OCI-M2 (cell line): Measurements from ENCODE around the gene GPX5.
A peak's percentile ranks its signal among the peaks of the same experiment; 100 is the strongest.
"Not testable (repeated sequence)": the region's sequence is repeated elsewhere in the genome, so short reads cannot be mapped to it uniquely, and the experiment has no call there.

ENCODE experiments used
- DNase-seq: peaks from one replicate; lab custom pipeline; 2025; ENCODE audit not compliant: unreplicated experiment; lab: John Stamatoyannopoulos, UW

Gene GPX5

DNA sequence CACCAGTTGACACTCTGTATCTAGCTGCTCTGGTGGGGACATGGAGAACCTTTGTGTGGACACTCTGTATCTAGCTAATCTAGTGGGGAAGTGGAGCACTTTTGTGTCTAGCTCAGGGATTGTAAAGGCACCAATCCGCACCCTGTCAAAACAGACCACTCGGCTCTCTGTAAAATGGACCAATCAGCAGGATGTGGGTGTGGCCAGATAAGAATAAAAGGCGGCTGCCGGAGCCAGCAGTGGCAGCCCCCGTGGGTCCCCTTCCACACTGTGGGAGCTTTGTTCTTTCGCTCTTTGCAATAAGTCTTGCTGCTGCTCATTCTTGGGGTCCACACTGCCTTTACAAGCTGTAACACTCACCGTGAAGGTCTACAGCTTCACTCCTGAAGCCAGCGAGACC, 13.3 kb upstream of the GPX5 start:
- not testable (repeated sequence) for DNase-seq

DNA sequence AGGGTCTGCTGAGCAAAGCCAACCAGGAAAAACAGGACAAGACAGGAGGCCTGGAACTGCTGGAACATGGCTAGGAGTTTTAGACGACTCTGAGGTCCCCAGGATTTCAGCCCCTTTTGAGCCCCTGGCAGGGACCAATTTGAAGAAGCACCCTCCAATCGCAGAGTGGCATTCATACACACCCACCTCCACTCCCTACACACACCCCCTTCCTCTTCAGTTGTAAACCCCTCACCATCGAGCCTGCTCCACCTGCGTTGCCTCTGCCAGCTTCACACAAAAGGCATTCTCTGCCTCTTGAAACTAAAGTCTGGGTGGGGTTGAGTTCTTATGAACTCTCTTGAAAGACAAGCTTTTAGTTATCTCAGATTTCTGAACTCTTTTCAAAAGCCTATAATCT, 10.0 kb upstream of the GPX5 start, which contains the start of gene GPX6:
TSS of gene GPX6 (minus strand) at position 118 of the 400 bp plus-strand sequence. CDS start at position 68, 50 bp downstream.
- no peak for DNase-seq

DNA sequence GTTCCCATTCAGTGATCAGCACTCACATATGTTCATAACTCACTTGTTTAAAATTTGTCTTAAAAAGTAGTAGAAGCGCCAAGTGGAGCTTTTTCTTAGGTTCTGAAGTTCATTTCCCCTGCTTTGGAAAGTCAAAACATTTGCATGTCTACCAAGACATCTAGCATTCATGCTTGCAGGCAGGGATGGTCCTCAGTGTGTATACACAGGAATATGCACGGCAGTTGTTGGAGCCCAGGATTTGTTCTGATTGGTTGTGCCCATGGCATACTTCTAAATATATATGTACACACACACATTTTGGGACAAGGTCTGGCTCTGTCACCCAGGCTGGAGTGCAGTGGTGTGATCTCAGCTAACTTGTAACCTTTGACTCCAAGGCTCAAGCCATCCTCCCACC, 7.7 kb upstream of the GPX5 start:
- DNase-seq, result no peak

DNA sequence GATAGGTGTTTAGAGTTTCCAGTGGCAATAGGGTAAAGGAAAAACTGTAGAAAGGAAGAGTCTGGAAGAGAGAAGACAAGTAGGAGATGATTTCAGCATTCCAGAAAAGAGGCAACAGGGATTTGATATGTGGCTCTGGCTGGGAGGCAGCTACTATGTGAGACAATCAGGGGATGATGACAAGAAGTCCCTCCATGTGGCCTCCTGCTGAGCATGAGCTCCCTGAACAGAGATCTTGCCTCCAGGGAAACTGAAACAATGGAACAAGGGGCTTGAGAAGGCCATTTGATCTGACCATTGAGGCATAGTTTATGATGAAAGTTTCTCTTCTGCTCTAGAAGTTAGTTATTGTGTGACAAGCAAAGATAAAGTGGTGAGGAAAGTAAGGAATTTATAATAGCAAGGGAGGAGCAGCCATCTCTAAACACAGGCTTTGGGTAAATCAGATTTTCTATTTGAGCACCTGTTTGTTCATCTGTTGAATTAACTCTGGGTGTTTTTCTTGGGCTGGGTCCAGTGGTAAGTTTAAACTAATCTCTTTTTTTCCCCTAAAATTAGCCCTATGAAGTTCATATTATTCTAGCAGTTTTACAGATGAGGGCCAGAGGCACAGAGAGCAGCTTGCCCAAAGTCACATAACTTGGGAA, 3.0 kb upstream of the GPX5 start:
- no peak for DNase-seq

DNA sequence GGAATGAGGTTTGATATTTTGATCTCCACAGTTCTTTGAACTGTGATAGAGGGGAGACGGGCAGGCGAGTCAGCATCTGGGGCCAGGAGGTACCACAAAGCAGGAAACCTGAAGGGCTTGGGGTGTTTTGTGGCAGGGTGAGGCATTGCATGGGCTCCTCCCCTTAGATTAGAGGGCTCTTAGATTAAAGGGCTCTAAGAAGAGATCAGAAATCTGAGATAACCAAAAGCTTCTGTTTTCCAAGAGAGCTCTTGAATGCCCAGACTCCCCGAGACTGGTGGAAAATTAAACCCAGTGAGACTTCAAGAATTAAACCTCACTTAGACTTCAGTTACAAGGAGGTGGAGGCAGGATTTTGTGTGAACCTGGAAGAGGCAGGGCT, 2.4 kb upstream of the GPX5 start:
- DNase-seq, result no peak

DNA sequence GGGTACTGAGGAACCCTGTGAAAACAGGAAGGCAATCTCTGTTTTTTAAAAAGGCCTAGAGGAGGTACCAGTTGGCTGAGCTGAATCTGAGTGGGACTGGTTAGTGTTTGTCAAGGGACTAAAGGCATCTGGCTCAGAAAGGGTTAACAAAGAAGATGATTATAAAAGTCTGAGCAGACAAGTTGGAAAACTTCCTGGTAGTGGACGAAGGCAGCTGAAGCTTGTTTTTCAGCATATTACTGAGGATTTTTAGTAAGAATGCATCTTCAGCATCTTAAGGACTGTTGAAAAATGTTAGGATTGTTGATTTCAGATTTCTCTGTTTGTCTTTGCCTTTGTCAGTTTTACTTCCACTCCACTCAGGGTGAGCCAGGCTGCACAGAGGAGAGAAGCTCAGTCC, 5.1 kb downstream of the GPX5 start:
- no peak for DNase-seq

DNA sequence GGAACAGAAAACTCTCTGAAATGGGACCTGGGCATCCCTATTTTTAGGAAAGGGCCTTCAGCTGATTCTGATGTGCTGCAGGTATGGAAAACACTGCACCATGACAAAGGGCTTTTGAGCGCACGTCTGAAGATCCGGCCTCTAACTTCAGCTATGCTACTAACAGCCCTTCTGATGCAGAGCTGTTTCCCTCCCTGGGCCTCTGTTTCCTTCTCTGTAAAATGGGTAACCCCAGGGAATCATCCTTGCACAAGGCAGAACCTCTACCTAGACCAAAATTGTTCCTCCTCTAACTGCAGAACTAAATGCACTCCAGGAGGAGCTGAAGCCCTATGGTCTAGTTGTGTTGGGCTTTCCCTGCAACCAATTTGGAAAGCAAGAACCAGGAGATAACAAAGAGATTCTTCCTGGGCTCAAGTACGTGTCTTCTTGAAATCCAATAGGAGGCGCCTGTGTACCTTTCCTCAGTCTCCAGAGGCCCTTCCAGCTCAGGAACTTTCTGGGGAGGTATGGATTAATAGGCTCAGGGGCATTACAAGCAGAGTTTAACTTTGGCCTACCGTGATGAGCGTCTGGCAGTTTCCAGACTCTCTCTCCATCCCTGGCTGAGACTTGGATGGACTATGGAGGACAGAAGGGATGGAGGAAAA, 5.9 kb downstream of the GPX5 start:
- no peak for DNase-seq

DNA sequence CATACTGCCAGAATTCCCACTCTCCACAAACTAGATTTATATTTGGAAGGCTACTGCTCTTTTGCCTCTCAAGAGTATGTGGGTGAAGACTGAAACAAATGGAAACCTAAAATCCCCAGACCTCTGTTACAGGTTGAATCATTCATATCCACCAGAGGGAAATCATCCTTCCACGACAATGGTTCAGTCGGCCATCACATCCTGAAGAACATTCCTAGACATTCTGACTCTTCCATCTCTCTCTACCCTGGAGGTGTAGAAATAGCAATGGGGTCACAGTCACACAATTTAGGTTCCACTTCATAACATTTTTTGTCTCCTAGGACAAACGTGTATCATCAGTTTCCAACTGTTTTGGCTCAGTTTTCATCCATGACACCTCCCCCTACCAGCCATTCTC, 8.6 kb downstream of the GPX5 start:
- no peak for DNase-seq

DNA sequence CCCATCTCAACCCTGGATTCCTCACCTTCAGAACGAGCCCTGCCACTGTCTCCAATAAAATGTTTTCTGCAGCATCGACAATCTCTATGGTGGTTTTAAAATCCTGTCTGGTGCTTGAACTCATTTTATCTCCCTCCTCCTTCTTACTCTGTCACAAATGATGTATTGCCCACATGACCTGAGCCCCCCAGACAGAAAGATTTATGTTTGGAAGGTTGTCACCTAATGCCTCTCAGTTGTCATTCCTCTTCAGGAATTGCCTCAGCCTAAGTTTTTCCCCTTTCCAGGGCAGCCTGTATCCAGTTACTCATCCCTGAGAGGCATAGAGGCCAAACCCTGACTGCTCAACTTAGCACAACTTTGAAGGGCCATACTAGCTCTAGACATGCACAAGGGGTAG, 9.2 kb downstream of the GPX5 start:
- DNase-seq, result no peak

DNA sequence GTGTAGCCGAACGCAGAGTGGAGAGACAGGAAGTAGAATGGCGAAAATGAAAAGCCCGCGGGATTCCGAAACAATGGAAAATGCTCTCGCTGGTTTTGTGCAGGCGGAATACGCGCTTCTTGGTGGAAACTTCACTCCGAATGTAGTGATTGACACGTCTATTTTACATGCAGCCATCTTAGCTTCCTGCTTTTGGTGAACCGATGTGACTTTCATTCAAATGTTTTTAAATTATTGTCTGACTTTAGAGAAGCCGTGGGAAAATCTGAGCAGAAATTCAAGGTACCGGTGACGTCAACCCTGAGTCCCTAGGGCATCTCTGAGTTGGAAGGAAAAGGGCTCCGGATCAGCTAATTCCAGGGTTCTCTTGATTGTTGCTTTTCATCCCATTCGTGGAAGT, 11.4 kb downstream of the GPX5 start:
- no peak for DNase-seq

DNA sequence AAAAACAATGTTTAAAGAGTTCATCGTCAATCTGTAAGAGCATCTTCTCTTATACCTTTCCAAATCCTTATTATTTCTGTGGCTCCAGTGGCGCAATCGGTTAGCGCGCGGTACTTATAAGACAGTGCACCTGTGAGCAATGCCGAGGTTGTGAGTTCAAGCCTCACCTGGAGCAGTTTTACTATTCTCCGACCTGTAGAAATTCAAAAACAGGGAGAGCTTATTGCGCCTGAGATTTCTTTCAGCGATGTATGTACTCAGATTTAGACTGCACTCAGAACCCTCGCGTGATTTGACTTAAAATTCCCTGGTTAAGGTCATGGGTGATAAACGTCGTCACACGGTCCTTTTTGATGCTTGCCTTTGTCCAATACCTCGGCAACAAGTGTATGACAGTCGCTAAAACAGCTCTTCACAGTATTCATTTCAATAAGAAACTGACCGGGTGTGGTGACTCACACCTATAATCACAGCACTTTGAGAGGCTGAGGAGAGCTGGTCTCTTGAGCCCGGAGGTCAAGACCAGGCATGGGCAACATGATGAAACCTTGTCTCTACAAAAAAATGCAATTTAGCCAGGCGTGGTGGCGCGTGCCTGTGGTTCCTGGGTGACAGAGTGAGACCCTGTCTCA, 11.9 kb downstream of the GPX5 start:
- DNase-seq, result no peak

DNA sequence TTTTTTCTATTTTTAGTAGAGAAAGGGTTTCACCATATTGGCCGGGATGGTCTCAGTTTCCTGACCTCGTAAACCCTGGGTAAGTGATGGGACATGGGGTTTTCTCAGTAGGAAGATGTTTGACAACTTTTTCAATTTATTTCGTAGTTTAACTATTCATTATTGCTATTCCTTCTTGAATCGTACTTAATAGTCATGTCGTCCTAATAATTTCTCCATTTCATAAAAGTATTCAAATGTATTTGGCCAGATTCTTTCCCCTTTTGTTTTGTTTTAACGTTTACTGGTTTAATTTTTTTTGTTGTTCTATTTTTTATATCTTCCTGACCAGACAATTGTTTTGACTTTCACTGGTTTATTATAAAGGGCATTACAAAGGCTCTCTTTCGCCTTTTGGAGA, 16.3 kb downstream of the GPX5 start:
- DNase-seq, result no peak

DNA sequence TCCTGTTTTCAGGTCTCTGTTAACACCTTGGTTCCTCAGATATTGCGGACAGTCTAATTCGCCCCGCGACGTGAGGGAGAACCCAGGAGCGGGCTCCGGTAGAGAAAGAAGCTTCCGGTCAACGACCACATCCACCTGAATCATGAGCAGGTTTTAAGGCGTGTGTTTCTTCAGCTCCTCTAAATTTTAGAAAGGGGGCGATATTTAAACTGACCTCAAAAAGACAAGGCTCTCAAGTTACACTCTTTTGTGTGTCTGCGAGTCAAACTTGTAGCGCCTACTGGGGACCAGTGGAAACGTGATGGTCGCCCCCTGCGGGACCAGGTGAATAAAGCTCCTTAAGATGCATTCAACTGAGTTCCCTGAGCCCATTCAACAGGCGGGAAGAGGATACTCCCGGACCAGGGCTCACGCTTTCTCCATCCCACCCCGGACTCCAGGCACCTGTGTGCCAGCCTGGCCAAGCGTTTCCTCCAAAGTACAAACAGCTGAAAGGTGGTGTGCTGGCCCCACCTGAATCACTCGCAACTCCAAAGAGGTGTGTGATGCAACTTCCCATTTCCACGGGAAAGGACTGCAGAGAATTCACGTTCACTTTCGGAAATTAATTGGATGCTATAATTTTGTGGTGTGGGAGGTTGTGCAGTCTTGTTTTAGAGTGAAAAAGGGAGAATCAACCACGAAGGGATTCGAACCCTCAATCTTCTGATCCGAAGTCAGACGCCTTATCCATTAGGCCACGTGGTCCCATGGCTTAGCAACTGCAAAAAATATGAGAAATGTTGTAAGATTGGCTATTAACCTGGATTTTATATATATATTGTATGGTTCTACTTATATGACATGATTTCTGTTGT, 17.0 kb downstream of the GPX5 start:
- DNase-seq, result peak; percentile 42

DNA sequence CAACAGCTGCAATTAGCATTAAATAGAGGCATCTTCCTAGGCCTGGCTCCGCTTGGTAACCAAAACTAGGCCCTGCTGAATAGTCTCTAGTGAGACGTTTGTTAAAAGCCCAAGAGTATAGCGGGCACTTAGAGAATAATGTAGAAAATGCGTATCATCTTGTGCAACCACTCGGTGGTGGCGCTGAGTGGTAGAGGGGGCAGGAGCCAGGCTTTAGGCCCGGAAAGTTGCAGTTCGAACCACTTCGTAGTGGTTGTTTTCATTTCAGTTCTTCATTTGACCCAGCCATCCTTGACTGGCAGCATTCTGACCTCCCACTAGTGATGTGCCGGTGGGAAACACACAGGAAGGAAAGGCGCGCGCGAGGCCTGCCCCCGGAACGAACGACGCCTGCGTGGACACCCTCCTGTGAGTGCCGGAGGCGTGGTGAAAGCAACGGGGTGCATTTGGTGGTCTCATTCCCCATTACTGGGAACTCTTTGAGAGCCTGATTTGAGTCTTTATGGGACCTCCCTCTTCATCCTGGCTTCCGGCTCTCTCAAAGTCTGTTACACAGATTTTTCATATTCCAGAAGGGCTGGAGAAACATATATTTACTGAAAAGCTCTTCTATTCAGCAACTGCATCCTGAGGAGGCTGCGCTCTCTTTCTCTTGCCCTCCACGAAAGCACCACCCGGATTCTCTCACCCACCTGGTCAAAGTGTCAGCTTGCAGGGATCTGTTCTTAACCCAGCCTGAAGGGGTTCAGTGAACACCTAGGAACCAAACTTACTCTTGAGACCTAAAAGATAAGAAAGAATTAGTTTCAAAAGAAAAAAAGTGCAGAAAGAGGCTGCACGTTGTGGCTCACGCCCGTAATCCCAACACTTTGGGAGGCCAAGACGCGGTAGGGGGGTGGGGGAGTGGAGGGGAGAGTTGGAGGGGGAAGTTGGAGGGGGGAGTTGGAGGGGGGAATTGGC, 18.2 kb downstream of the GPX5 start:
- no peak for DNase-seq

DNA sequence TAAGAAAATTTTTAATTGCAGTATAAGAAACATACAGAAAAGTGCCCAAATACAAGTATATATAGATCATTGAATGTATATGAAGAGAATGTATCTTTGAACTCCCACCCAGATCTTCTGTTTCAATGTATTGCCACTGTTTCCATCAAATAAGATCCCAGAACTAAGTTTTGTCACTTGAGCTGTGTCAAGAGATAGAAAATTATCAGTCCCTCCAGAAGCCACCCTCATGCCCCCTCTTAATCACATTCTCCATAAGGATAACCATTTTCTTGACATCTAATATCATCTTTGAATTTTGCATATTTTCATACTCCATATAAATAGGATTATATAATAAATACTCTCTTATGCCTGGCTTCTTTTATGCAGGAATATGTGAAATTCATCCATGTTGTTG, 20.3 kb downstream of the GPX5 start:
- no peak for DNase-seq

DNA sequence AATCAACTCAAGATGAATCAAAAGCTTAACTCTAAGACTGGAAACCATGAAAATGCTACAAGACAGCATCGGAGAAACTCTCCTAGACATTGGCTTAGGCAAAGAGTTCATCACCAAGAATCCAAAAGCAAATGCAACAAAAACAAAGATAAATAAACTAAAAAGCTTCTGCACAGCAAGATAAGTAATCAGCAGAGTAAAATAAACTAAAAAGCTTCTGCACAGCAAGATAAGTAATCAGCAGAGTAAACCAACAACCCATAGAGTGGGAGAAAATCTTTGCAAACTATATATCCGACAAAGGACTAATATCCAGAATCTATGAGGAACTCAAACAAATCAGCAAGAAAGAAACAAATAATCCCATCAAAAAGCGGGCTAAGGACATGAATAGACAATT, 21.3 kb downstream of the GPX5 start:
- not testable (repeated sequence) for DNase-seq

DNA sequence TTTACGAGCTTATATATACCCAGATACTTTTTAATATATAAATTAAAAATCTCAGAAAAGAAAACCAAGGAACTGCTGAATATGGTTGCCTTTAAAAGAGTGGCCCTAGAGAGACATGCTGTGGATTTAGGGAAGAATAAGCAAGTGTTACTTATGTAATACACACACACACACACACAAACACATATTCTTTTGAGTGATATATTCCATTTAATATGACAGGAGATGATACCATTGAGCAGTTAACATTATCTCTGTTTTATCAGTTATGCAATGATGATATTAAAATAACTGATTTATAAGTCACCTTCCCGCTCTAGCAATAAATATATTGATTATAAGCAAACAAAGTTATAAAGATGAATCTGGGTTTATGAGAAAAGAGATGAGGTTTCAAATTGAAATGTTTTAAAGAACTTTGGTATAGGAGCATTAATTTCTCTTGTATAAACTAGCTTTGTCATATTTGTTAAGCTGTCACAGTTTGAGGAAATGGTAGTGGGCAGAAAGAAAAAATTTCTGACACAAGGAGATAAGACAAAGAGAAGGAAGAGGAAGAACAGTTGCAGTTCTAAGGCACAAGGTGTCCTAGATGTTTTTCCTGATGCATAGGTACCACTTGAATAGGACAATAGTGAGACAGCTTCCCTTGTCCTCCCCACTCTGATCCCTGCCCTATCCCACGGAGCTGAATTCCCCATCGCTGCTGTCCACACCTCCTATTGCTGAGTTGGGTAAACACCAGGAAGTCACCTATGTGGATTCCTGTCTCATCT, 26.4 kb downstream of the GPX5 start:
- no peak for DNase-seq

DNA sequence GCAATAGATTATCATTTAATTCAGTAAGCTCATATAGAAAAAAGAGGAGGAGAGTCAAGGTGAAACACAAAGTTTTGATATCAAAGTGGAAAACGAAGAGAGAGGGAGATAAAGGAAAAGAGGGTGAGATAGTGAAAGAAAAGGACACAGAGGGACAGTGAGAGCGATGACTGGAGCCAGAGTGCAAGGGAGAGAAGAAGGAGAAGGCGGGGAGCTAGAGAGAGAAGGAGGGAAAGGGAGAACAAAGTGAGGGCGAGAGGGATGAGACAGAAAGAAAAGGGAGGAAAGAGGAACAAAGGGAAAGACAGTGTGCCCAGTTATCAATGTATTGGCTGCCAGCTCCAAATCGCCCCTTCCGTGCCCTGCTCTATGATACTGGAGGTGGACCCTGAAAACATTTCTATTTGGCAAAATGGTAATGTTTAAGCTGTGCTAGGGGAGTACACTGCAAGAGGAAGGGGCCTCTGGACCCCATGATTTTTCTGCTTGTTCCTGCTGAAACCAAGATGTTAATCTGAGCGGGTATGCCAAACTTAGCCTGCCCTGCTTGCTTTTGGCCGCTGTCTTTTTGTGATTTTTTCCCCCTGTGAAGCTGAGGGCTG, 27.8 kb downstream of the GPX5 start:
- DNase-seq, result no peak
